Astrocyte (in vitro differentiated cells and primary cell): ENCODE measurements around the gene FOXN4. TPM values are rescaled to one million over a fixed set of nuclear protein-coding genes. Genes with fewer than 3 reads are reported as not detected.

Experiments used
- DNase-seq: peaks from one replicate; pipeline ENCODE4 v3.0.0-alpha.2; 2010; ENCODE audit warnings: low read depth
- FAIRE-seq: peaks from 2 replicates; lab custom pipeline; 2011; peaks lifted over from hg19 to GRCh38; lab: Jason Lieb, UNC
- H2AFZ ChIP-seq: 2 replicates; pipeline ENCODE4 v1.6.0; 2012; ENCODE audit warnings: low read depth, low read length, inconsistent platforms
- H3K27ac ChIP-seq: 2 replicates; pipeline ENCODE4 v1.5.1; 2011; ENCODE audit warnings: low read depth, low read length, inconsistent platforms
- H3K27me3 ChIP-seq: 2 replicates; pipeline ENCODE4 v1.6.0; 2011; ENCODE audit warnings: low read length, inconsistent platforms; ENCODE audit not compliant: insufficient read depth
- H3K36me3 ChIP-seq: 2 replicates; pipeline ENCODE4 v1.5.1; 2011; ENCODE audit warnings: low read length, inconsistent platforms; ENCODE audit not compliant: insufficient read depth
- H3K4me1 ChIP-seq: 2 replicates; pipeline ENCODE4 v1.5.1; 2011; ENCODE audit warnings: low read length, inconsistent platforms; ENCODE audit not compliant: insufficient read depth
- H3K4me2 ChIP-seq: 2 replicates; pipeline ENCODE4 v1.6.0; 2012; ENCODE audit warnings: low read length, inconsistent platforms
- H3K4me3 ChIP-seq: 2 replicates; pipeline ENCODE4 v1.5.1; 2011; ENCODE audit warnings: low read depth, mild to moderate bottlenecking, low read length, inconsistent platforms; ENCODE audit not compliant: insufficient read depth
- H3K79me2 ChIP-seq: 2 replicates; pipeline ENCODE4 v1.6.0; 2012; ENCODE audit warnings: mild to moderate bottlenecking, low read length, inconsistent platforms; ENCODE audit not compliant: insufficient read depth
- H3K9ac ChIP-seq: 2 replicates; pipeline ENCODE4 v1.6.0; 2012; ENCODE audit warnings: mild to moderate bottlenecking, low read length, inconsistent platforms
- H3K9me3 ChIP-seq: 2 replicates; pipeline ENCODE4 v1.5.1; 2012; ENCODE audit warnings: low read depth, mild to moderate bottlenecking, low read length, inconsistent platforms; ENCODE audit not compliant: insufficient read depth
- H4K20me1 ChIP-seq: 2 replicates; pipeline ENCODE4 v1.6.0; 2012; ENCODE audit warnings: low read length, inconsistent platforms; ENCODE audit not compliant: insufficient read depth
- H3K27ac Mint-ChIP-seq: one replicate; pipeline ENCODE4 v1.8.0; 2021; ENCODE audit warnings: mild to moderate bottlenecking, mixed read lengths; ENCODE audit not compliant: unreplicated experiment
- H3K27me3 Mint-ChIP-seq: one replicate; pipeline ENCODE4 v1.8.0; 2021; ENCODE audit warnings: low read depth, mixed read lengths; ENCODE audit not compliant: unreplicated experiment
- H3K36me3 Mint-ChIP-seq: one replicate; pipeline ENCODE4 v1.8.0; 2021; ENCODE audit warnings: low read depth, mixed read lengths; ENCODE audit not compliant: unreplicated experiment
- H3K4me1 Mint-ChIP-seq: one replicate; pipeline ENCODE4 v1.8.0; 2021; ENCODE audit warnings: low read depth, mixed read lengths; ENCODE audit not compliant: unreplicated experiment
- H3K4me3 Mint-ChIP-seq: one replicate; pipeline ENCODE4 v1.8.0; 2021; ENCODE audit warnings: mild to moderate bottlenecking, moderate library complexity, mixed read lengths; ENCODE audit not compliant: unreplicated experiment
- H3K9me3 Mint-ChIP-seq: one replicate; pipeline ENCODE4 v1.8.0; 2021; ENCODE audit warnings: mild to moderate bottlenecking, mixed read lengths; ENCODE audit not compliant: unreplicated experiment
- CTCF ChIP-seq: IDR thresholded peaks from 2 replicates; pipeline ENCODE4 v1.5.1; 2011; ENCODE audit warnings: low read depth, mild to moderate bottlenecking, inconsistent platforms, low read length, moderate library complexity; ENCODE audit not compliant: insufficient read depth
- EZH2 ChIP-seq: IDR thresholded peaks from 2 replicates; pipeline ENCODE4 v1.6.1; 2012; ENCODE audit warnings: mild to moderate bottlenecking, low read length, inconsistent platforms; ENCODE audit not compliant: insufficient read depth
- total RNA-seq: library from RNA; stranded (reverse); gene quantifications from 2 replicates; pipeline ENCODE4 v1.2.1, GENCODE V29; 2021

Gene FOXN4
- total RNA-seq, 1 donor from 2014 or later: not detected

- peaks cover 4% of the 10 kb centered on the region for H3K36me3 Mint-ChIP-seq
- no peak for FAIRE-seq
- Histone ChIP-seq H3K27ac (no peak overlapping the region), H3K4me1 (no peaks in the 10 kb centered on the region), H3K9ac (no peak overlapping the region), H3K9me3 (no peaks in the 10 kb centered on the region), H4K20me1 (no peaks in the 10 kb centered on the region), H3K4me3 (no peak overlapping the region), H3K4me2 (no peak overlapping the region), H3K79me2 (no peaks in the 10 kb centered on the region), H3K36me3 (no peaks in the 10 kb centered on the region), H3K27me3 (no peaks in the 10 kb centered on the region), H2AFZ (no peak overlapping the region)
- H3K4me3 Mint-ChIP-seq: no peak overlapping the region
- peaks cover 41% of the 10 kb centered on the region for H3K27me3 Mint-ChIP-seq
- no peak overlapping the region for H3K27ac Mint-ChIP-seq
- H3K9me3 Mint-ChIP-seq: peaks cover 6% of the 10 kb centered on the region
- H3K4me1 Mint-ChIP-seq: peaks cover 2% of the 10 kb centered on the region
- DNase-seq: no peak
- no peak for TF ChIP-seq EZH2
- no peak for TF ChIP-seq CTCF
These were observed 35.7 kb downstream of the FOXN4 start for GRCh38 chr12:109273354-109273753.

GRCh38 chr12:109271418-109271817 is 37.7 kb downstream of the FOXN4 start:
- Histone ChIP-seq H4K20me1 (no peaks in the 10 kb centered on the region), H3K4me2 (no peak overlapping the region), H3K36me3 (no peaks in the 10 kb centered on the region), H3K9ac (no peak overlapping the region), H3K4me1 (no peaks in the 10 kb centered on the region), H3K79me2 (no peaks in the 10 kb centered on the region), H2AFZ (no peak overlapping the region), H3K27me3 (no peaks in the 10 kb centered on the region), H3K27ac (no peak overlapping the region), H3K9me3 (no peaks in the 10 kb centered on the region), H3K4me3 (no peak overlapping the region)
- DNase-seq (no peak), FAIRE-seq (no peak)
- Mint-ChIP-seq H3K27me3 (peaks cover 41% of the 10 kb centered on the region), H3K4me1 (no peaks in the 10 kb centered on the region), H3K9me3 (peaks cover 6% of the 10 kb centered on the region), H3K4me3 (no peak overlapping the region), H3K27ac (no peak overlapping the region), H3K36me3 (peaks cover 4% of the 10 kb centered on the region)
- TF ChIP-seq EZH2: no peak
- TF ChIP-seq CTCF: no peak

- no peaks in the 10 kb centered on the region for H4K20me1 ChIP-seq
- FAIRE-seq (no peak), DNase-seq (no peak)
- H3K36me3 ChIP-seq: no peaks in the 10 kb centered on the region
- H3K27me3 ChIP-seq: no peaks in the 10 kb centered on the region
- H3K36me3 Mint-ChIP-seq: peaks cover 4% of the 10 kb centered on the region
- H3K9me3 Mint-ChIP-seq: peaks cover 6% of the 10 kb centered on the region
- H3K4me1 Mint-ChIP-seq: no peaks in the 10 kb centered on the region
- H3K27ac Mint-ChIP-seq: no peak overlapping the region
- H3K4me2 ChIP-seq: no peak overlapping the region
- no peak overlapping the region for H3K4me3 ChIP-seq
- no peaks in the 10 kb centered on the region for H3K4me1 ChIP-seq
- TF ChIP-seq EZH2: no peak
- no peak for TF ChIP-seq CTCF
- H2AFZ ChIP-seq: no peak overlapping the region
- H3K9ac ChIP-seq: no peak overlapping the region
- no peaks in the 10 kb centered on the region for H3K9me3 ChIP-seq
- H3K4me3 Mint-ChIP-seq: no peak overlapping the region
- peaks cover 39% of the 10 kb centered on the region for H3K27me3 Mint-ChIP-seq
- H3K79me2 ChIP-seq: no peaks in the 10 kb centered on the region
- H3K27ac ChIP-seq: no peak overlapping the region
These were observed 38.6 kb downstream of the FOXN4 start for GRCh38 chr12:109270494-109270893.
